Pulmonary artery endothelial cell (primary cell): ENCODE data around the gene GATA1. TPM values are rescaled to one million over a fixed set of nuclear protein-coding genes. Genes with fewer than 3 reads are reported as not detected.
A peak's percentile ranks its signal among the peaks of the same experiment; 100 is the strongest.

ENCODE experiments used
- DNase-seq: peaks from one replicate; pipeline ENCODE4 v3.0.0-alpha.2; 2011; ENCODE audit warnings: low read depth, low spot score
- total RNA-seq: library from RNA; depleted of rRNA; stranded (reverse); fragments of >200 nt; gene quantifications from 2 replicates; pipeline ENCODE4 v1.2.3, GENCODE V29; 2014

The GATA1 gene
- total RNA-seq, 1 donor from 2014 or later: not detected

DNA sequence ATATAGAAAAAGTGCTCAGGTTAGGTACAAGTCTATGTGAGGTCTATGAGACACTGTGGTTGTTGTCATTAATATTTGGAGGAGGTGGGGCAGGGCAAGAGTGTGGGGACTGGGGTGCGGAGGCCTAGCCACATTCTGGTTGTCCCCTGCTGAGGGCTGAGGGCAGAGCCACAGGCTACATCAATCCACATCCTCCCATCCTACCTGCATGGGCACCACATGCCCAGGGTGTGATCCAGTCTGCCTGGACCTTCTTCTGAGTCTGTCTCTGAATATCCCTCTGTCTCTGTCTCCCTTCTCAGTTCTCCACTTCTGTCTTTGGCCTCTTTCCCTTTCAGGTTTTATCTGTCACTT is 1.2 kb upstream of the GATA1 start:
- DNase-seq: no peak

DNA sequence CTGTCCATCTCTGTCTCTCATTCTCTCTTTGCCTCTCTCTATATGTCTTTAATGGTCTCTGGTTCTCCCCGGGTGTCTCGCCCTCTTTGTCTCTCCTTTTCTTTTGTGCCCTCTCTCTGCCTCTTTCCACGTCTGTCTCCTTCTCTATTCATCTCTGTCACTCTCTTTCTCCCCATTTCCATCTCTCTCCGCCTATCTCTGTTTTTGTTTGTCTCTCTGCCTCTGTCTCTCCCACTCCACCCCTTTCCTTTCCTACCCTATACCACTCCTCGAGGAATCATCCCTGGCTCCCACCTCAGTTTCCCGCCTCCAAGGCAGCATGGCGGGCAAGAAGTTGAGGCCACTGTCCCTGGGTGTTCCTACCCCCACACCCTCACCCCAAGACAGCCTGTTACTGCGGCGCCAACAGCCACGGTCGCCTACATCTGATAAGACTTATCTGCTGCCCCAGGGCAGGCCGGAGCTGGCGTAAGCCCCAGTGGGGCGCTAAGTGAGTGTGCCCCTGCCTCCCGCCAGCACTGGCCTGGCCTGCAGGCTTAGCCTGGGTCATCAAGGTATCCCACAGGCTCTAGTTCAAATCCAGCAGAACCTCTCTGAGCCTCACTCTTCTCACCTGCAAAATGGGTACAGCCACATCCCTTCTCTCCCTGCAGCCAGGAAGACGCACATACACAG is 713 bp upstream of the GATA1 start:
- DNase-seq: no peak

DNA sequence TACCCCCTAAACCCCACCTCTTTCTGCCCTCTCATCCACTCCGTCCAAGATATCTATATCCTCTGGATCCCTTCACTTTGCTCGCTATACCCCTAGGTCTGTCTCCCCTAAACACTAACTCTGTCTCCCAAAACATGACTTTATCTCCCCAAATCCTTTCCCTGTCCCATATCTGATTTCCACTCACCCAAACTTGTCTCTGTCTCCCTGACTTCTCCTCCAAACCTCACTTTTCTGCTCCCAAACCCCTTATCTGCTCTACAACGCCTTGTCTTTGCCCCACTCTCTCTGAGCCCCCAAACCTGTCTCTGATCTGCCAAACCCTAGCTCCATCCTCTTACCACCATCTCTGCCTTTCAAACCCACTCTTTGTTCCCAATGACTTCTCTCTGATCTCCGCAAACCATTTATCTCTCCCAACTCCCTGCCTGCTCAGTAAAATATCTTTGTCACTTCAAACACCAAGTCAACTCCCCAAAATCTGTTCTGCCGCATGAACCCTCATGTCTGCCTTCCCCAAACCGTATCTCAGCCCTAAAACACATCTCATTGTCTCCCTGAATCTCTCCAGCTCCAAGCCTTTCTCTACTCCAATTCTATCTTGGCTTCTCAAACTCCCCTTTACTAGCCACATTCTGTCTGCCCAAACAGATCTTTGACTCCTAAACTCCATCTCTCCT is 575 bp downstream of the GATA1 start:
- no peak for DNase-seq

DNA sequence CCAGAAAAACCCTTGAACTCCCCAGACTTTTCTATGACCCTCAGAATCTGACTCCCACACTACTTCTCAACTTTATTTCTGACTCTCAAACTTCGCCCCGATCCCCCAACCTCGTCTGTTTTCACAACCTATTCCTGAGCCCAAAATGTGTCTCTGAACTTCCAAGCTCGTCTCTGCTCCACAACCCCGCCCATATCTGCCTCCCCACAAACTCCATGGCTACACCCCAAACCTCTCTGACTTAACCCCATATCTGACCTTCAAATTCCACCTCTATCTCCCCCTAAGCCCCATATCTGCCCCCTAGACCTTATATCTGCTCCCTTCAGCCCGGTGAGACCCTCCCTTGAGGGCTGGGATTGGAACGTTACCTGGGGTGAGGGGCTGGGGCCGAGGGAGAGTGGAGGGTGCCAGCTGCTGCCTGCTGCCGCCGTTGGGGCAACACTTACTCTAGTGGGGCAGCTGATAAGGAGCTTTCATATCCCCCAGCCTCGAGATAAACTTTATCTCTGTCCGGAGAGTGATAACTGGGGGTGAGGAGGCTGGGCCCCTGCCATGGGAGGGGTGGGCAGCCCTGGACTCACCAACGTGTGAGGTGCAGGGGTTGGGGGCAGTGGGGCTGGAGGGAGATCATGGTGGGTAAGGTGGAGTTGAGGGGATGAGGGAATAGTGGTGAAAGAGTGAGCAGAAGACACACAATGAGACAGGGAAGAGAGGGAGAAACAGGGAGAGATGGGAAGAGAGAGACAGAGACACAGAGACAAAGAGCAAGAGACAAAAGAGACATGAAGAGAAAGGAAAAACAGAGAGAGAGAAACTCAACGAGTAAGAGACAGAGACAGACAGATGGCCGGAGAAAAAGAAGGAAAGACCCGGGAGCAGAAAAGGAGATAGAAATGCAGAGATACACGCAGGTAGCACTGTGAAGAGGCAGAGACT is 1.4 kb downstream of the GATA1 start:
- no peak for DNase-seq

DNA sequence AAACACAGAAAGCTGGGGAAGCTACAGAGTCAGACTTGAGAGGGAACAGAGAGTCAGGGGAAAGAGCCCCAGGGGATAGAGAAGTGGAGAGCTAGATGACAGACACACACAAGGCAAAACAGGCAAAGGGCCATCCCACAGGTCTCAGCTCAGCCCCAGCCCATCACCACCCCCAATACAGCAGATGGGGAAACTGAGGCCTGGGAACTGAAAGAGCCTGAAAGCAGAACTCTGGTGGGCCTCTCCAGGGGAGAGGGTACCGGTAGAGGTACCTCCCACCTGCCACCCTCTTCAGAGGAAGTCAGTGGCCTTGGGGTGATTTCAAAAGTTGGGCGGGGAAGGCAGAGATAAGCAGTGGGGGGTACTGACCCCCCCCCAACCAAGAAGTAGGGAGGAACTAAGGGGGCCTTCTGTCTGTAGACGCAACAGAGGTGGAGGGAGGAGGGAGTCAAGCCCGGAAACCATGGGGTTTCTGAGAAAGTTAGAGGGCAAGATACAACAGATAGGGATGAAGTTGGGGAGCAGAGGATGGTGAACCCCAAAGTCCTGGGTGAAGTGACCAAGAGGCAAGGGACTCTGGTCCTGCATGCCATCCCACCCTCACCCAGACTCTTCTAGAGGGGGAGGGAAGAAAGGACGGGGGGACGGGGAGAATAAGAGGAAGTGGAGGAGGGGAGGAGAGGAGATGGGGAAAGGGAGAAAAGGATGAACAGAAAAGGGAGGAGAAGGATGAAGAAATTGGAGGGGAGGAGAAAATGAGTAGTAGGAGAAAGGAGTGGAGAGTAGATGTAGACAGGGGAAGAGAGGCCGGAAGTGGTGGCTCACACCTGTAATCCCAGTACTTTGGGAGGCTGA is 3.2 kb downstream of the GATA1 start:
- no peak for DNase-seq

DNA sequence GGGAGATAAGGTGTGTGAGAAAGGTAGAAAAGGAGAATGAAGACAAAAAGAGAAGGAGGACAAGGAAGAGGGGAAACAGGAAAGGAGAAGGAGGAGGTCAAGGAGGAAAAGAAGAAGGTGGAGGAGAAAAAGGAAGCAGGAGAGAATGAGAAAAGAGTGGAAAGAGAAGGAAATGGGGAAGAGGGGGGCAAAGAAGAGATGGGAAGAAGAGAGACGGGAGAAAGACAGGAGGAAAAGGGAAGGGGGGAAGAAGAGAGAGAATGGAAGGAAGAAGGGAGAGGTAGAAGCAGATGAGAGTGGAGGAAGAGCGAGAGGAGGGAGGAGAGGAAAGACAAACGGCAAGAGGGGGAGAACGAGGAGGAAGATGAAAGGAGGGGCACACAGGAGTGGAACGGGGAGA is 4.1 kb downstream of the GATA1 start:
- no peak for DNase-seq

DNA sequence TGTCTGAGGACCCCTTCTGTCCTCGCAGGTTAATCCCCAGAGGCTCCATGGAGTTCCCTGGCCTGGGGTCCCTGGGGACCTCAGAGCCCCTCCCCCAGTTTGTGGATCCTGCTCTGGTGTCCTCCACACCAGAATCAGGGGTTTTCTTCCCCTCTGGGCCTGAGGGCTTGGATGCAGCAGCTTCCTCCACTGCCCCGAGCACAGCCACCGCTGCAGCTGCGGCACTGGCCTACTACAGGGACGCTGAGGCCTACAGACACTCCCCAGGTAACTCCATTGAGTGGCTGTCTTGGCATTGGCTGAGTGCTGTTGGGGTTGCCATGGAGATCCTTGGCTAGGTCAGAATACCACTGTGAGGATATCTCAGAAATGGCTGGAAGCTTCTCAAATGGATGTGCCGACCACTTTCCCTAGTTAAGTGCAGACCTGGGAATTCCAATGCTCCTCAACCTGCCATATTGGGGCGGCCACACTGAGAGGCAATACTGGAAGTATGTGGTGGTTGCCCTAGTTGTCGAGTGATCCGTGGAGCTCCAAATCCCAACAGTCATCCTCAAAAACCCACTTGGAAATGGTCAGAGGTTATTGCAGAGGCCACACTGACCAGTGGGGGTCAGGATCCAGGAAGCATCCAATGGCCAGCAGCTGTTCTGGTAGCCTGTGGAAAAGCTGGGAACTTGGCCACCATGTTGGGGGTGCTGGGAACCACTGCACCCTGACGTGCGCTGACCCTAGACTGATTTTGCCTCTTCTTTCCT is 4.9 kb downstream of the GATA1 start:
- no peak for DNase-seq

DNA sequence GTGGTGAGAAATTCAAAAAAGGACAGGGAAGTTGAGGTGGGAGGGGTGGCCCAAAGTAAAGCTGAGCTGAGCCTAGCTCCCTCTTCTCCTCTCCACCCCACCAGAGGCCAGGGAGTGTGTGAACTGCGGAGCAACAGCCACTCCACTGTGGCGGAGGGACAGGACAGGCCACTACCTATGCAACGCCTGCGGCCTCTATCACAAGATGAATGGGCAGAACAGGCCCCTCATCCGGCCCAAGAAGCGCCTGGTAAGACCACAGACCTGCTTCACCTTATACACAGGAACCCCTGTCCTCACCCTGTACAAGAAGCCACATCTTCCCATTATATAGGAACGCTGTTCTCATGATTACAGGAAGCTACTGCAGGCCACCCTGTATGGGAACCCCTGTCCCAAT is 5.8 kb downstream of the GATA1 start:
- DNase-seq: no peak

DNA sequence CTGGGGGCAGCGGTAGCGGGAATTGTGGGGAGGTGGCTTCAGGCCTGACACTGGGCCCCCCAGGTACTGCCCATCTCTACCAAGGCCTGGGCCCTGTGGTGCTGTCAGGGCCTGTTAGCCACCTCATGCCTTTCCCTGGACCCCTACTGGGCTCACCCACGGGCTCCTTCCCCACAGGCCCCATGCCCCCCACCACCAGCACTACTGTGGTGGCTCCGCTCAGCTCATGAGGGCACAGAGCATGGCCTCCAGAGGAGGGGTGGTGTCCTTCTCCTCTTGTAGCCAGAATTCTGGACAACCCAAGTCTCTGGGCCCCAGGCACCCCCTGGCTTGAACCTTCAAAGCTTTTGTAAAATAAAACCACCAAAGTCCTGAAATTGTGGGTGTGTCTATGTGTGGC is 7.5 kb downstream of the GATA1 start:
- no peak for DNase-seq

DNA sequence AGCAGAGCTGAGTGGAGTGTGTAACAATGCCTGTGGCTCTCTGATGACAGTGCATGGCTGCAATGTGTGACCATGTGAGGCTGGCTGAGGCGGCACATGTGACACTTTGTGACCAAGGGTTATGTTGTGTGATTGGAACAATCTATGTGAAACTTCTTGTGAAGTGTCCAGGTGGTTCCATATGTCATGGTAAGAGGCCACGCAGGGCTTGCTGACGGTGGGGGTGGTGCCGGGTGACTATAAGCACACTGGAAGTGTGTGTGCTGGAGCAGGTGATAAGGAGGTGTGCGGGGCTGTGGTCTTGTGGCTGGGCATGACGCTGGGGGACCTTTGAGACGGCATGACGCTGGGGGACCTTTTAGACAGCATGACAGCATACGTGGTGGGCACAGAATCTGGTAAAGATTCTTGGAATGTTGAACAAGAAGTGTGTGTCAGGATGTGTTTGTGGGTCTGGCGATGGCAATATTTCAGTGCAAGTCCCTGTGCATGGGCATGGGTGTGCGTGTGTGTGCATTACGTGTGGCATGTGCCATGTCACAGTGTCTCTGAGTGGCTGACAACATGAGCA is 8.0 kb downstream of the GATA1 start:
- DNase-seq: no peak

DNA sequence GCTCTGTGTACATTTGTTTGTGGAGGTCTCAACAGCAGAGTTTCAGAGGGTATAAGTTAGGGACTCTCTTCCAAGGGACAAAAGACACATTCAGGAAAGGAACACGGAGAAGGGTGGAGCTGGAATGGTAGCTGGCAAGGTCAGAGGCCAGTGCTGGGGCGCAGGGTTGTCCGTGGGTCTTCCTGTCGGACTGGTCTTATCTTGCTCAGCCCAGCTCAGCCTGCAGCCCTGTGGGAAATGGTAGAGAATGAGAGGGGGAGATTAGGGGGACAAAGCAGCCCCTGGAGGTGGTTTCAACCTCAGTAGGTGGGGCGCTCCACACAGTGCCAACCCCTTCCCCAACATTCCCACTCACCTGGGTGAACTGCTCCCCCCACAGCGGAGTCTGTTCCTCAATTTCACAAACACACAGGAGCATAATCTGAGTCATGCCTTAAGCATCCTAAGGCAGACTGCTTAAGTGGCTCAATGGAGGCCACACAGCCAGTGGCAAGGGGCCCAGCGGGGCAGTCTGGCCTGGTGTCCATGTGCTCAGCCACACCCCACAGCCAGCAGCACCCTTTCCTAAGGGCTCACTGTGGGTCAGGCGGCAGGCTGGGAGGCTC is 8.6 kb downstream of the GATA1 start:
- no peak for DNase-seq

DNA sequence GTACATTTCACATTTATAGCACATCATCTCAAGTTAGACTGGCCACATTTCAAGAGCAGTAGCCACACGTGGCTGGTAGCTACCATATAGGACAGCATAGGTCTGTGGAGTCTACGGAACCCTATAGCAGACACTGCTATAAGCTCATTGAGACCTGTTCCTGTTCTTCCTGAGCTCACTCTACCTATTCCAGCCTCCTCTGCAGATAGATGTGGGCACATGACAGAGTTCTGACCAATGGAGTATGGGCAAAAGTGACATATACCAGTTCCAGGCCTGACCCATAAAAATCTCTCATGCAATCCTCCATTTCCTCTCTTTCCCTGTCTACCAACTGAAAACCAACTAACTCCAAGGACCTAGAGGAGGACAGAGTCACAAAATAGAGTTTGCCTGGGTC is 11.9 kb downstream of the GATA1 start:
- DNase-seq: no peak

DNA sequence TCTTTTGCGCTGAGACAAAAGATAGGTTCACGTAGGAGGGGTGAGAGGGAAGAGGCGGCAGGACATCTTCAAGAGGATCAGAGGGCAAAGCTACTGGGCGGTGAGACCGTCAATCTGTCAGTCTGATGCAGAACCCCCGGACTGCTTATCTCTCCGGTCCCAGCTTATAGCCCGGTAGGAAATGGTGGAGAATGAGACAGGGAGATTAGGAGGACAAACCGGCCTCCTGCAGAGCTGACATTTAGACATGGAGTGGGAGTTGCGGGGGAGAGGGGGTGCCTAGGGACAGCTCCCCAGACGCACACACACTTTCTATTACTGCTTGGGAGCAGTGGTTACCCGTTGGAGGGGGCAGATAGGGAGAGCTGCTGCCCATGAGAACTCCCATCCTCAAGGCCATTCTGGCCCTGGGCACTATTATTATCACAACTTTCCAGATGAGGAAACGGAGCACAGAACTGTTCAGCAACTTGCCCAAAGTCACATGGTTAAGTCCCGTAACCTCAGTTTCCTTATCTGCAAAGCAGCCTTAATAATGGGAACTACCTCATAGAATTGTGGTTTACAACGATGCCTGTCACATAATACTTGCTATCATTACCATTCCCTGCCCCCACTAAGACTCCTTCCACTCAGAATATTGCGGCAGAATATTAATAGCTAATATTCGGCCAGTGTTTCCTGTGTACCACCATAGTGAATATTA is 14.3 kb downstream of the GATA1 start:
- DNase-seq: no peak

DNA sequence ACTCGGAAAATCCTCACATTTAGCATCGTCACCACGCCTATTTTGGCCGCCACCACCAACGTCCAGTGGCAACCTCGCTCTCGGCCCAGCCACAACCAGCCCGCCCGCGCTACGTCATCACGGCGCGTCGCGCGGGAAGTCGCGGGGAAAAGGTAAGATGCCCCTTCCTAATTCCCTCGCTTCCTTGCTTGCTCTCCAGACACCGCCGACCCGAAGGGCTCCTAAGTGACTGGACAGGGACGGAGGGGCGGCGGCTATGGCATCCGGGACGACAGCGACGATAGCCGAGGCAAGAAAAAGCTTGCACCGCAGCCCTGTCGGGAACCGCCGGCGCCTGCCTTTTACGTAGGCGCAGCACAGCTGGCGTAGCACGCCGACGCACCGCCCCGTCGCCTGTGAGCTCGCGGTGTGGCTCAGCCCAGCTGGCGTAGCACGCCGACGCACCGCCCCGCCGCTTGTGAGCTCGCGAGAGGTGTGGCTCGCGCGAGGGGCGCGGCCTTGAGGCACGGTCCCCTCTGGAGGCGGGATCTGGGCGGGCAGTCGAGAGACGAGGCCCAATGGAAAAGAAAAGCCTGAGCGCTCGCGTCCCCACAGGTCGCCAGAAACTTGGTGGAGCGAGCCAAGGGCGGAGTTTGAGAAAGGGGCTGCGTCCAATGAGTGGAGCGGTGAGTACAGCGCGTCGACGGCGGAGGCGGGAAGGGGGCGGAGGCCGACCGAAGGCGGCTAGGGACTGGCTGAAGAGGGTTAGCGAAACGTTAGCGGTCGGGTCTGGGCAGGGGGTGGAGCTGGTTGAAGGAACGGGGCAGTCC is 15.1 kb downstream of the GATA1 start, which contains the start of gene HDAC6:
TSS of gene HDAC6 (plus strand) at position 788 of the 809 bp plus-strand sequence. CDS start 626 bp downstream, outside the sequence.
- peak; percentile 93 for DNase-seq

DNA sequence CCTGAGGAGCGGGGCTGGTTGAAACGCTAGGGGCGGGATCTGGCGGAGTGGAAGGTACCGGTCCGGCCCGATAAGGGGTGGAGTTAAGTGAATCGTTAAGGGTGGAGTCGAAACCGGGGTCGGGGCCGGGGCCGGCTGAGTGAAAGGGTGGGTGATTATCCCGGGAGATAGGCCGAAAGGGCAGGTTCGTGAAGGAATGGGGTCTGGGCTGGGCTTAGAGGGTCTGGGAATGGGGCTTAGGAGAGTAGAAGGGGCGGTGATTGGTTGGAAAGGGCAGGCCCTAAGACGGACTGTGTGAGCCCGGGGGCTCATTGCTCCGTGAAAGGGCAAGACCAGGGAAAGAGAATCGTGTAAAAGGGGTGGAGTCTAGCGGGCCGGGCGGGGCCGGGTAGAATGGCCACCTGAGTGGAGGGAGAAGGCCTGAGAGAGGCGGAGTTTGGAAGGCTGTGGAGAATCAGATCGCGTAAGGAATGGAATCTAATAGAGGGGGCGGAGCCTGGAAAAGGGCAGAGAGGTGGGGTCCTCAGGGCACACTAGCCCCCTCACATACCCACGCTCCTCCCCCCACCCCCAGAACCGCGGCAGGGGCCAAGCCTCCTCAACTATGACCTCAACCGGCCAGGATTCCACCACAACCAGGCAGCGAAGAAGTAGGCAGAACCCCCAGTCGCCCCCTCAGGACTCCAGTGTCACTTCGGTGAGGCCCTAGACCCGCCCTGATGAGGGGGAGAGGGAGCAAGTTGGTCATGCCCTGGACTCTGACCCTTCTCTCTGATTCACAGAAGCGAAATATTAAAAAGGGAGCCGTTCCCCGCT is 15.9 kb downstream of the GATA1 start:
- peak; percentile 49 for DNase-seq

DNA sequence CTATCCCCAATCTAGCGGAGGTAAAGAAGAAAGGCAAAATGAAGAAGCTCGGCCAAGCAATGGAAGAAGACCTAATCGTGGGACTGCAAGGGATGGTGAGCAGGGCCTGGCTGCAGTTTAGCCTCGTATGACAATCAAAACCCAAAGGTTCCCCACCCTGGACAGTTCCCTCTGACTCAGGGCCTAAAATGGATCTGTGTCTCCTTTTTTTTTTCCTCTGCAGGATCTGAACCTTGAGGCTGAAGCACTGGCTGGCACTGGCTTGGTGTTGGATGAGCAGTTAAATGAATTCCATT is 16.5 kb downstream of the GATA1 start:
- DNase-seq: no peak

DNA sequence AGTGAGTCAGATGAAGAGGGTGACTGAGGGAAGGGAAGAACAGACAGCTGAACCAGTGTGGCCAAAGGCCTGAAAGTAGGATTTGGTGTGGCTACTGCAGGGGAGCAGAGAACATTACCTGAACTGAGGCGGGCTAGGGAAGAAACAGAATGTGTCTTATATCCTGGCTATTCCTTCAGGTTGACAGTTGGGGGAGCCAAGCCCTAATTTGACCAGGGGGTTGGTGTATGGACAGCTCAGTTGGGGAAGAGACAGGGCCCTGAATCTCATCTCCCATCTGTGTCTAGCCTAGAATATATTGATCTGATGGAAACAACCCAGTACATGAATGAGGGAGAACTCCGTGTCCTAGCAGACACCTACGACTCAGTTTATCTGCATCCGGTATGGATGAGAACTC is 19.7 kb downstream of the GATA1 start:
- no peak for DNase-seq

DNA sequence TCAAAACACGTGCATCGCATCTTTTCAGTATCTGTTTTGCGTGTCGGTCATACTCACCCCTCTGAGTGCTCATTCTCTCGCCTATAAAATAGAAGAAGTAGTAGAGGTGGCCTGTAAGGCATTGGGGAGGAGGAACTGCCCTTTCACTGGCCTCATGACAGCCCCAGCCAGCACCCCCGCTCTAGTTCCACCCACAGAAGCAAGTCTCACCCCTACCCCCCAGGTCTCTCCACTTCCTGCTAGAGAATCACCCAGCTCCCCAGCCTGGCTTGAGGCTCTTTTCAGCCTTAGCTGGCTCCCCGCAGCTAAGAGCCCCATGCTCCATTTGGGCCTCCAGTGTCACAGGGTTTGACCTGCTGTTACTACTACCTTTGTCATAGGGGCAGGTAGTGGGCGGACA is 27.3 kb downstream of the GATA1 start:
- no peak for DNase-seq
